GM20000 (cell line): Measurements from ENCODE around the gene SLC47A2.

Experiments used
- DNase-seq: peaks from one replicate; pipeline ENCODE4 v3.0.0; 2012; ENCODE audit warnings: low spot score
- TF ChIP-seq, protein P1 (sequence below): IDR thresholded peaks from 2 replicates; pipeline ENCODE4 v1.5.1; 2012; ENCODE audit warnings: mild to moderate bottlenecking, control low read depth; ENCODE audit errors: extremely low read depth, missing control alignments

Gene SLC47A2

DNA sequence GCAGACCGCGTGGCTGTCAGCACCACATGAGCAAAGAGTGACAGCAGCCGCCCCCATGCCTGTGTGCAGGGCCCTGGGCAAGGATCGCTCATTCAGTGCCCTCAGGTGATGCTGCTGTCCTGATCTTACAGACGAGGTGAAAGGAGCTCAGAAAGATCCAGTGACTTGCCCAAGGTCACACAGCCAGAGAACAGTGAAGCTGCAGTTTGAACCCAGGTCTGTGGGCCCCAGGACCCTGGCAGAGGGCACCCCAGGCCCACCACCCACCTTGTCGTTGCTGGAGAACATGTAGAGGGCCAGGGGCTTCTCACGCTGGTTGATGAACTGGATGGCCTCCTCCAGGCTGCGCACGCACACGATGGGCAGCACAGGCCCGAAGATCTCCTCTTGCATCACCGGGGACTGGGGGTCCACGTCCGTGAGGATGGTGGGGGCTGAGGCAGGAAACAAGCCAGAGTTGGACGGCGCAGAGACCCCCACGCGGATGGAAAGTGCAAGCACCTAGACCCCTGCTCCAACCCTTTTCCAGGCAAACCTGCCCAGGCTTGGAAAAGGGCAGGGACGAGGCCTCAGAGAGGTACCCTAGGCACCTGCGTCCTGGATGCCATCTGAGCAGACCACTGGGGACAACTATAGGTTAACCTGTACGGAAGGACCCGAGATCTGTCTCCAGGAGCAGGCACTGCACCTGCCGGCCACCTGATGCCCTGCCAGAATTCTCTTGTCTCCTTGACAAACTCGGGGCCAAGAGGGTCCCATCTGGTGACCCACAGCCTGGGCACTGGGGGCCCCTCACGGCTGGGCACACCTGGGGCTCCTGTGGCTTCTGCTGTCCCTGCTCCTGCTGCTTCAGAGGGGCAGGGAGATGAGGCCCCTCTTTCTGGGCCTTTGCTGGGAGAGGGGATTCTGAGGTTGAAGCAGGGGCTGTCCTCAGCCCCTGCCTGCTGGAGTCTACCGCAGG is 23.1 kb upstream of the SLC47A2 start:
- no peak for DNase-seq
- TF ChIP-seq, protein P1, sequence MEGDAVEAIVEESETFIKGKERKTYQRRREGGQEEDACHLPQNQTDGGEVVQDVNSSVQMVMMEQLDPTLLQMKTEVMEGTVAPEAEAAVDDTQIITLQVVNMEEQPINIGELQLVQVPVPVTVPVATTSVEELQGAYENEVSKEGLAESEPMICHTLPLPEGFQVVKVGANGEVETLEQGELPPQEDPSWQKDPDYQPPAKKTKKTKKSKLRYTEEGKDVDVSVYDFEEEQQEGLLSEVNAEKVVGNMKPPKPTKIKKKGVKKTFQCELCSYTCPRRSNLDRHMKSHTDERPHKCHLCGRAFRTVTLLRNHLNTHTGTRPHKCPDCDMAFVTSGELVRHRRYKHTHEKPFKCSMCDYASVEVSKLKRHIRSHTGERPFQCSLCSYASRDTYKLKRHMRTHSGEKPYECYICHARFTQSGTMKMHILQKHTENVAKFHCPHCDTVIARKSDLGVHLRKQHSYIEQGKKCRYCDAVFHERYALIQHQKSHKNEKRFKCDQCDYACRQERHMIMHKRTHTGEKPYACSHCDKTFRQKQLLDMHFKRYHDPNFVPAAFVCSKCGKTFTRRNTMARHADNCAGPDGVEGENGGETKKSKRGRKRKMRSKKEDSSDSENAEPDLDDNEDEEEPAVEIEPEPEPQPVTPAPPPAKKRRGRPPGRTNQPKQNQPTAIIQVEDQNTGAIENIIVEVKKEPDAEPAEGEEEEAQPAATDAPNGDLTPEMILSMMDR: no peak

DNA sequence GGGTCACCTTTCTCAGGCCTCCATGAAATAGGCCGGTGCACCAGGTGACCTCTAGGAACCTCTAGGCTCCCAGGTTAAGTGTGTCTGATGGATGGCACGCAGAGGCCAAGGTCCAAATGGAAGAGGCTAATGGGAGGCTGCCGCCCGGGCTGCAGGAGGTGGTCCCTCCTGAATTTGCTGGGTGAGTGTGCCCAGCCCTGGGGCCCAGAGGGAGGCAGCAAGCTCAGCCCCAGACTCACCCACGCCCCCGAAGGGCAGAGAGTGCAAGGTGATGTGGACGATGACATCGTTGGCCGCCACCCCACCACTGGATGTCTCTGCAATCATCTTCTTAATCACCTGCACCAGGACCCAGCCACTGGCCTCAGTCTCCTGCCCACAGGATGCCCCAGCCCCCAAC is 22.4 kb upstream of the SLC47A2 start:
- no peak for DNase-seq
- TF ChIP-seq, protein P1: no peak

DNA sequence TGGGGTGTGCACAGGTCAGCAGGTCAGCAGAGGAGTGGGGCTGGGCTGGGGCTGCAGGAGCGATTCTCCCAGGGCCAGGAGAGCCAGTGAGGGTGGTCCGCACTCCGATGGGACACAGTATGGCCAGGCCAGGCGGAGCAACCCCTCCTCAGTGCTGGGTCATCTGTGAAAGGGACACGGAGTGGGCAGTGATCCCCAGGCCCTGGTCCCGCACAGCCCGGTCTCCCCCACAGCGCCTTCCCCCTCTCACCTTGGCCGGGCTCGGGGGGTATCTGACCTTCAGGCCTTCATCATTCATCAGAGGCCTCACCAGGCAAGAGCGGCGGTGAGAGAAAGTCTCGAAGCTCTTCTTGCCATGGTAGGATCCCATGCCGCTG is 21.7 kb upstream of the SLC47A2 start:
- TF ChIP-seq, protein P1: no peak
- no peak for DNase-seq

DNA sequence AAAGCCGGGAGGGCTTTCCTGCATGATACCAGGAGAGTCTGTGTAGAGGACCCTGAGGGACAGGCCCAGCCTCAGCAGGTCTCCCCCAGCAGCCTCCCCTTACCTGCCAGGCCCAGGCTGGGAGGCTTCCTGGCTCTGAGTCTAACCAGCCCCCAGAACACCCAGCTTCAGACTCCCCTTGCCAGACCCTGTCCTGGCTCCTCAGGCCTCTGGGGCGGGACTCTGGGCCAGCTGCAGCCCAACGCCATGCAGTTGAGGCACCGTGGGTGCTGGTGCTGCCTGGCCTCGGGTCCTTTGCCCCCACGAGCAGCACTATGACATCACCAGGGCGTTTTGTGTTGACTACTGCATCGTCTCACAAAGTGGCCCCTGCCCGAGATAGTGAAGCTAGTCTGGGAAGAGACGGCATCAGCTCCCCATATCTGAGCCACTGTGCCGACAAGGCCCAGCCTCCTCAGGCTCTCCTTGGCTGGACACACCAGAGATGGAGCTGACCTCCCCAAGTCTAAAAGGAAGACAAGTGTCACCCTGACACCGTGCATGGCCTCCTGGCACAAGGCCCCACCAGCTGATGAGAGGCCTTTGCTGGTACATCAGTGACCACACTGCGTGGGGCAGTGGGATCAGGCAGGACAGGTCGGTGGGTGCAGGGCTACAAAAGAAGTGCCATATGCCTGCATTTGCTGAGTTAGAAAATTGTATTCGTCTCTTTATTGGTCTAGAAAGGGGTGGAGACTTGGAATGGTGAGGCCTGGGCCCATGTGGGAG is 21.1 kb upstream of the SLC47A2 start:
- TF ChIP-seq, protein P1: no peak

DNA sequence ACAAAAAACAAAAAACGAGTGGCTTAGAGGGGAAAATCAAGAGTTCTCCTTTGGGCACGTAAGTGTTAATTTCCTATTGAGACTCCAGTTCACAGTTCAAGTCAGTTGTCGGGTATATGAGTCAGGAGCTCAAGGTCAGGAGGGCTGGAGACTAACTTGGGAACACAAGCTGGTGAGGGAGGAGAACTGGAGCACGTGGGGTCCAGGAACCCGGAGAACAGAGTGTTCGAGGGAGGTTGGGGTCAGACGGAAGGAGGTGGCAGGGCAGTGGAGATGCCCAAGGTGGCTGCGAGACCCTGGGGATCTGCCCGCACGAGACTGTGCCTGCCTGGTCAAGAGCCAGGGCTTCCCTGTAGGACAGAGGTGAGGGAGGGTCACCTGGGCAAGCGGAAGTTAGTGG is 19.7 kb upstream of the SLC47A2 start:
- DNase-seq: no peak
- TF ChIP-seq, protein P1: no peak

More for the DNA sequence above, 21.1 kb upstream of the SLC47A2 start:
- no peak for DNase-seq

DNA sequence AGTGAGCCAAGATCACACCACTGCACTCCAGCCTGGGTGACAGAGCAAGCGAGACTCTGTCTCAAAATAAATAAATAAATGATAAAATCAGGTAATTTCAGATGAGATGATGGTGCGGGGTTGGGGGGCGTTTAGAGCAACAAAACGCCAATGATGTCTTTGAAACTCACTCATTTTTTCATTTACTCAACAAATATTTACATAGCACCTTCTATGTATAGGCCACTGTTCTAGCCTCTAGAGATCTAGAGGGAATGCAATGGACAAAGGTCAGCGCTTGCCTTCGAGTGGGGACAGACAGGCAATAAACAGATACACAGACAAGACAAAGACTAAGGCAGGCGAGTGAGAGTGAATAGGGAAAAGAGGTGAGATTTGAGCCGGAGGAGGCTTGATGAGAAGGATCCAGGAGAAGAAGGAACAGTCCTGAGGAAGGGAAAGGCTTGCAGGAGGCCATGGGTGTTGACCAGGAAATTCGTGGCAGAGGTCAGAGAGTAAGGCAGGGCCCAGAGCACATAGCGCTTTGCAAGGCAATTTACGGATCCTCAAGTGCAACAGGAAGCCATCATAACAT is 17.7 kb upstream of the SLC47A2 start:
- TF ChIP-seq, protein P1: no peak
- no peak for DNase-seq

DNA sequence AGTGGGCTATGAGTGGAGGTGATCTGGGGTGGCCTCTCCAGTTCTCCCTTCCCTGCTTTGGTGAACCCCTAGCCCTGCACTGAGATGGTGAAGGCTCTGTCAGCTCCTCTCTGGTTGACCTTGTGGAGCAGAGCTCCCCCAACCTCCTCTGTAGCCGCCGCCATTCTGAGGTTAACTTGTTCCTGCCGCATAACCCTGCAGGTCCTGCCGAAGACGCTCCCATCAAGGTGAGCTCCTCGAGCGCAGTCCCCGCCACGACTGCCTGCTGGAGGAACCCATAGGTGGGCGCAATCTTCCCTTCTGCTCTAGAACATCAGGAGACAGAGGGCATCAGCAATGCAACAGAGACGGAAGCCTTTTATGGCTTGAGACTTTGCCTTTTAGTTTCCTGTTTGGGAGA is 15.2 kb upstream of the SLC47A2 start:
- TF ChIP-seq, protein P1: no peak
- DNase-seq: no peak
